ENCODE measurements around the gene DOCK9. TPM values are rescaled to one million over a fixed set of nuclear protein-coding genes. Genes with fewer than 3 reads are reported as not detected.

Gene DOCK9
- total and polyA plus RNA-seq, 9 of the 15 experiments (the other 6 are each of a cell fraction or from before 2014, with no cell fraction given), result 3.5 to 25.3 (median 16.7) TPM

- ATAC-seq (peak; percentile 38), FAIRE-seq (no peak), DNase-seq (ENCODE audit: extremely low read depth in 1 of 4, low spot score in 3 of 4) (no peak)
- Histone ChIP-seq H4K20me1 (replicated peaks; ENCODE audit: control insufficient read depth, insufficient read depth, low read length) (no peaks in the 10 kb centered on the region), H3K27me3 (ENCODE audit: control insufficient read depth in 2 of 2, insufficient read depth in 2 of 2, low read length in 2 of 2) (no peaks in the 10 kb centered on the region), H2AFZ (ENCODE audit: low read depth, low read length) (peak overlapping the region; percentile 19; the same call in 1 of the 2 replicates), H3K9ac (ENCODE audit: insufficient read depth in 1 of 2, low read depth in 2 of 2, low read length in 2 of 2) (no peak overlapping the region; a peak in 1 of 4 replicates), H3K9me3 (replicated peaks; ENCODE audit: control insufficient read depth, insufficient read depth, low read depth, low read length) (no peaks in the 10 kb centered on the region), H3K4me3 (no peak overlapping the region), H3K4me1 (replicated peaks in 1 of 2; ENCODE audit: control insufficient read depth in 2 of 2, insufficient read depth in 2 of 2, low read length in 2 of 2) (peaks cover 7 to 17% of the 10 kb centered on the region in 2 experiments; a peak in 4 of 5 replicates), H3K27ac (ENCODE audit: extremely low read depth, low read depth, low read length) (no peak overlapping the region), H3K9me1 (ENCODE audit: control insufficient read depth, insufficient read depth, low read length) (no peaks in the 10 kb centered on the region), H3K36me3 (ENCODE audit: control insufficient read depth, insufficient read depth, low read length) (no peaks in the 10 kb centered on the region), H3K79me2 (ENCODE audit: control insufficient read depth, insufficient read depth, low read length) (0 out of 3 replicates have a peak, but pooled peaks cover 3% of the 10 kb centered on the region), H3K4me2 (ENCODE audit: insufficient read depth, low read length) (no peak overlapping the region)
- 68% methylated on average over 9 of the region's 11 CpGs for WGBS (ENCODE audit: insufficient coverage, low coverage, missing lambda C conversion rate)
- CTCF ChIA-PET (ENCODE audit: low intra/inter-chr PET ratio), result no interaction called here
- no TSS peak for BruUV-seq (replicated peaks)
- POLR2A ChIA-PET, result interaction anchor here (0.5 to 1.8 kb wide), 3 partner anchors 9 to 178 kb away, joined by 3 to 9 read pairs (median 3); no protein-coding TSS in a partner anchor
- TF ChIP-seq REST (IDR thresholded peaks at IDR 0.05; ENCODE audit: borderline replicate concordance), result 0 out of 2 replicates have a peak, but pooled peaks have one; percentile 1
- no peak for TF ChIP-seq REST (CRISPR knock-in tag; IDR thresholded peaks at IDR 0.05; ENCODE audit: low read depth)
- no peak for TF ChIP-seq E2F1 (CRISPR knock-in tag; IDR thresholded peaks at IDR 0.05)
- no peak for TF ChIP-seq ZNF766 (CRISPR knock-in tag; conservative IDR thresholded peaks at IDR 0.05)
- in situ Hi-C loops (cut with MboI), result no loop called here
- intact Hi-C loops (cut with micrococcal nuclease), result no loop called here
Observed at GRCh38 chr13:98960606-98961502, 17.0 kb downstream of the DOCK9 start.

All from K562 (cell line).